DND-41 (cell line): ENCODE measurements around the gene SLC1A3.

ENCODE experiments used
- ATAC-seq: fragments of 200-7000 bp; cut with Tn5 transposase; 3 replicates; pipeline ENCODE4 v1.9.1; 2021; ENCODE audit warnings: low read depth; ENCODE audit not compliant: insufficient read depth
- DNase-seq: peaks from one replicate; pipeline ENCODE4 v3.0.0-alpha.2; 2020
- H2AFZ ChIP-seq: 2 replicates; pipeline ENCODE4 v1.6.0; 2012; ENCODE audit warnings: low read depth, low read length
- H3K27ac ChIP-seq: 2 replicates; pipeline ENCODE4 v1.5.1; 2012; ENCODE audit warnings: low read length, inconsistent platforms
- H3K27me3 ChIP-seq: fragments of 200-600 bp; sonication (generic); 2 replicates; pipeline ENCODE4 v1.6.0; 2012; ENCODE audit warnings: low read length, mild to moderate bottlenecking, inconsistent platforms; ENCODE audit not compliant: insufficient read depth, poor library complexity
- H3K36me3 ChIP-seq: 2 replicates; pipeline ENCODE4 v1.5.1; 2012; ENCODE audit warnings: low read length, inconsistent platforms; ENCODE audit not compliant: insufficient read depth
- H3K4me1 ChIP-seq: 2 replicates; pipeline ENCODE4 v1.5.1; 2012; ENCODE audit warnings: mild to moderate bottlenecking, low read length; ENCODE audit not compliant: insufficient read depth
- H3K4me2 ChIP-seq: 2 replicates; pipeline ENCODE4 v1.6.0; 2012; ENCODE audit warnings: mild to moderate bottlenecking, moderate library complexity, low read length, inconsistent platforms; ENCODE audit not compliant: insufficient read depth
- H3K4me3 ChIP-seq, 2 experiments: fragments of 200-600 bp in 1 of 2; shearing (Covaris generic) in 1 of 2; 2 replicates each; pipeline ENCODE4 v1.5.1; 2012 to 2016; ENCODE audit warnings: inconsistent platforms in 2 of 2, low read length in 2 of 2, mild to moderate bottlenecking in 2 of 2, low read depth in 1 of 2, moderate library complexity in 1 of 2
- H3K79me2 ChIP-seq: 2 replicates; pipeline ENCODE4 v1.6.0; 2012; ENCODE audit warnings: low read length, inconsistent platforms; ENCODE audit not compliant: insufficient read depth
- H3K9ac ChIP-seq: 2 replicates; pipeline ENCODE4 v1.6.0; 2012; ENCODE audit warnings: low read depth, mild to moderate bottlenecking, inconsistent platforms, low read length, moderate library complexity
- H3K9me3 ChIP-seq: 2 replicates; pipeline ENCODE4 v1.5.1; 2012; ENCODE audit warnings: low read length, moderate library complexity, mild to moderate bottlenecking, inconsistent platforms; ENCODE audit not compliant: insufficient read depth, severe bottlenecking
- H4K20me1 ChIP-seq: 2 replicates; pipeline ENCODE4 v1.6.0; 2012; ENCODE audit warnings: low read length; ENCODE audit not compliant: insufficient read depth
- EZH2 ChIP-seq: IDR thresholded peaks from 3 replicates; pipeline ENCODE4 v1.6.1; 2012; ENCODE audit warnings: borderline replicate concordance, low read depth, mild to moderate bottlenecking, moderate library complexity, low read length, inconsistent platforms; ENCODE audit not compliant: severe bottlenecking
- TF ChIP-seq, protein P1 (sequence below): IDR thresholded peaks from 2 replicates; pipeline ENCODE4 v1.5.1; 2012; ENCODE audit warnings: borderline replicate concordance, low read length, moderate library complexity, mild to moderate bottlenecking; ENCODE audit not compliant: poor library complexity, severe bottlenecking; ENCODE audit errors: extremely low read depth

Gene SLC1A3

DNA sequence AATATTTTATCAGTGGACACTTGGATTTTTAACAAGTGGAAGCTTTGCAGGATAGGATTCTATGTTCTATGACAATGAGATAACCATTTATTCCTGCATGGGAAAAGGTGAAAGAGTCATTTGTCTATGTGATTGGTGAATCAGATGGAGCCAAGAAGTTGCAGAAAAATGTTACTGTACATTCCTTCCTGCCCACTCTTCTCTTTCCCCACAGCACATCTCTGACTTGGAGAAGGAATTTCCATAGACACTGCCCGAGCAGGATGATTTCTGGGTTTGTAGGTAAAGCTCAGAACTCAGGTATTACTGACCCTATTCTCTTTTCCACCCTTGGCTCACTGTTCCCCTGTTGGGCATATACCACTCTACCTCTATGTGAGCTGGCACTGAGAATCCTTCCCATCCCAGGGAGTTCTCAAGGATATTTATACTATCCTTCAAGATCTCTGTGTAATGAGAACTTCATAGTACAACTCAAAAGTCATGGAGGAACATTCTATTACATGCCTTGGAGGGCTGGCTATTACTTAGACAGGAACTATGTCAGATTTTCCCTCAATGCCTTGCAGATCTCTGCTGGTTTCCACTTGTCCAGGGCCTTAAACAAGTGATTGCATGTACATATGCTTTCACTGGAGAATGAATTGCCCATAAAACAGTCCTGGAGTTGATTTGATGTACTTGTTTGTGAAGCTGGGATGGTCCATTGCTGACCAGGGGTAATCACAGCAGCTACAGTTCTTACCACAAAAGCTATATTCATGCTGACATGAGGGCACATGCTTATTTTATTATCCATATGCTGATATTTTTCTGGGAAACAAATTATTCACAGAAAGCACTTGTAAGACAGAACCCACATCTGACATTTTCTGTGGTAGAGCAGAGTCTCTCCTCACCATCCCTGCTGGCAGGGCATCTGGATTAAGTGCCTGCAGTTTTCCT, 24.1 kb downstream of the SLC1A3 start:
- no peak overlapping the region for H3K27ac ChIP-seq
- no peaks in the 10 kb centered on the region for H3K36me3 ChIP-seq
- H3K4me1 ChIP-seq, result no peaks in the 10 kb centered on the region
- H3K4me3 ChIP-seq, result no peak overlapping the region
- no peak overlapping the region for H3K4me2 ChIP-seq
- H3K9ac ChIP-seq, result no peak overlapping the region
- H3K79me2 ChIP-seq, result no peaks in the 10 kb centered on the region
- no peaks in the 10 kb centered on the region for H3K9me3 ChIP-seq
- no peak for DNase-seq
- H2AFZ ChIP-seq, result no peak overlapping the region
- no peak for TF ChIP-seq EZH2
- TF ChIP-seq, protein P1, sequence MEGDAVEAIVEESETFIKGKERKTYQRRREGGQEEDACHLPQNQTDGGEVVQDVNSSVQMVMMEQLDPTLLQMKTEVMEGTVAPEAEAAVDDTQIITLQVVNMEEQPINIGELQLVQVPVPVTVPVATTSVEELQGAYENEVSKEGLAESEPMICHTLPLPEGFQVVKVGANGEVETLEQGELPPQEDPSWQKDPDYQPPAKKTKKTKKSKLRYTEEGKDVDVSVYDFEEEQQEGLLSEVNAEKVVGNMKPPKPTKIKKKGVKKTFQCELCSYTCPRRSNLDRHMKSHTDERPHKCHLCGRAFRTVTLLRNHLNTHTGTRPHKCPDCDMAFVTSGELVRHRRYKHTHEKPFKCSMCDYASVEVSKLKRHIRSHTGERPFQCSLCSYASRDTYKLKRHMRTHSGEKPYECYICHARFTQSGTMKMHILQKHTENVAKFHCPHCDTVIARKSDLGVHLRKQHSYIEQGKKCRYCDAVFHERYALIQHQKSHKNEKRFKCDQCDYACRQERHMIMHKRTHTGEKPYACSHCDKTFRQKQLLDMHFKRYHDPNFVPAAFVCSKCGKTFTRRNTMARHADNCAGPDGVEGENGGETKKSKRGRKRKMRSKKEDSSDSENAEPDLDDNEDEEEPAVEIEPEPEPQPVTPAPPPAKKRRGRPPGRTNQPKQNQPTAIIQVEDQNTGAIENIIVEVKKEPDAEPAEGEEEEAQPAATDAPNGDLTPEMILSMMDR, result no peak
- H3K27me3 ChIP-seq, result peaks cover 15% of the 10 kb centered on the region
- no peaks in the 10 kb centered on the region for H4K20me1 ChIP-seq
- no peak for ATAC-seq

DNA sequence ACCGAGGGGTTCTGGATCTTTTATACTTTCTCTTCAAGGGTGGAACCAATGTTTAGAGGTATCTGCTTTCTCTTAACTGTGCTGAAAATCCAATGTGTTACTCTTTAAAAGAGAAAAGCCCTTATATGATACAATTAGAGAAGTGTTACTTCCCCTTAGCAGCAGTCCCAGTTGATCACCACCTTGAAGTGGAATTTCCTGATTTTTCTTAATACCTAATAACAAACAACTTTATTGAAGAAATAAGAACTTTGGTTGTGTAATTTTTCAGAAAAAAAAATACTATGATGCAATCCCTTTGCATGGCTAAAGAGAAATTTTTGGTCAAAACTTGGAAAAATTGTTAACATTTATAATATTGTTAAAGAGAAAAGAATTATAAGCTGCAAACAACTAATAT, 24.7 kb downstream of the SLC1A3 start:
- Histone ChIP-seq H3K4me2 (no peak overlapping the region), H3K4me1 (no peaks in the 10 kb centered on the region), H2AFZ (no peak overlapping the region), H3K4me3 (no peak overlapping the region), H3K9me3 (no peaks in the 10 kb centered on the region), H3K9ac (no peak overlapping the region), H4K20me1 (no peaks in the 10 kb centered on the region), H3K27me3 (peaks cover 15% of the 10 kb centered on the region), H3K27ac (no peak overlapping the region), H3K79me2 (no peaks in the 10 kb centered on the region), H3K36me3 (no peaks in the 10 kb centered on the region)
- no peak for TF ChIP-seq EZH2
- TF ChIP-seq, protein P1, result no peak
- ATAC-seq (no peak), DNase-seq (no peak)

DNA sequence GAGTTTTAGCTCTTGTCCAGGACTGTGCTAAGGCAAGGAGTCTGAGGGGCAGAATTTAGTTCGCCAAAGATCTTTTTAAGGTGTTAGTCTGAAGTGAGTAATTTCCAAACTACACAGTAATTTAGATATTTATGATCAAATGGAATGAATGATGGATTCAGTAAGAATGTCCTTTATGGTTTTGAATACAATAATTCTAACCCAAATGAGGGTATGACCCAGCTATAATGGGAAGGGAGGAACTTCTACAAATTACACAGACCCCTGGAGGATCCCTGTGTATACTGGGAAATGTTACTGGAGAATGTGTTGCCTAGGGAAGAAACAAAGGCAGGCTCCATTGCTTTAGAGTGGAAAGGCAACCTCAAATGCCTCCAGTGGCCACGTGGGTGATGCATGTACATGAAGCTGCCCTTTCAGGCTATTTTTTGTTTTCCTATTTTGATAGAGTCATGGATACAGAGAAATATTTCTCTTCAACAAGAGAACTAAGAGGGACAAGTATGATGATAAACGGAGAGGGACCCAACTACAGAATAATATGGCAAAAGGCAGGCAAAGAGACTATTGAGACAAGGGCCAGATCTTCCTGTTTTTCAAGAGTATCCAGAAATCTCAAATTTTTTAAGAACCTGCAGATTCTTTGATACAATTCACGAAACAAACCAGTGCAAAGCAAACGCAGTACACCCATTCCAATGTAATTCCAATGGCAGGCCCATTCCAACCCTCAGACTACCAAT, 25.4 kb downstream of the SLC1A3 start:
- no peak overlapping the region for H3K4me2 ChIP-seq
- H3K27me3 ChIP-seq, result peaks cover 16% of the 10 kb centered on the region
- no peak overlapping the region for H2AFZ ChIP-seq
- H3K9ac ChIP-seq, result no peak overlapping the region
- H3K79me2 ChIP-seq, result no peaks in the 10 kb centered on the region
- H3K9me3 ChIP-seq, result no peaks in the 10 kb centered on the region
- H3K4me1 ChIP-seq, result no peaks in the 10 kb centered on the region
- no peak for TF ChIP-seq EZH2
- TF ChIP-seq, protein P1, result no peak
- ATAC-seq, result no peak
- no peak for DNase-seq
- no peaks in the 10 kb centered on the region for H4K20me1 ChIP-seq
- no peak overlapping the region for H3K27ac ChIP-seq
- no peaks in the 10 kb centered on the region for H3K36me3 ChIP-seq
- no peak overlapping the region for H3K4me3 ChIP-seq
